Uterus (tissue), 2 donors: ENCODE measurements around the gene PLXNB3.

Experiments used
- POLR2A ChIP-seq, 2 donors: fragments of 450-650 bp; IDR thresholded peaks; one replicate each; pipeline ENCODE4 v1.6.1; 2016; ENCODE audit warnings: antibody characterized with exemption in 2 of 2, mild to moderate bottlenecking in 1 of 2, moderate library complexity in 1 of 2
- TF ChIP-seq, protein P1 (sequence below), 4 experiments: fragments of 200-600 bp in 2 of 4; fragments of 450-650 bp in 2 of 4; sonication (generic) in 2 of 4; IDR thresholded peaks; one replicate each; pipeline ENCODE4 v1.5.1; 2016 to 2019; ENCODE audit warnings: antibody characterized with exemption in 4 of 4, mild to moderate bottlenecking in 2 of 4, moderate library complexity in 1 of 4

DNA sequence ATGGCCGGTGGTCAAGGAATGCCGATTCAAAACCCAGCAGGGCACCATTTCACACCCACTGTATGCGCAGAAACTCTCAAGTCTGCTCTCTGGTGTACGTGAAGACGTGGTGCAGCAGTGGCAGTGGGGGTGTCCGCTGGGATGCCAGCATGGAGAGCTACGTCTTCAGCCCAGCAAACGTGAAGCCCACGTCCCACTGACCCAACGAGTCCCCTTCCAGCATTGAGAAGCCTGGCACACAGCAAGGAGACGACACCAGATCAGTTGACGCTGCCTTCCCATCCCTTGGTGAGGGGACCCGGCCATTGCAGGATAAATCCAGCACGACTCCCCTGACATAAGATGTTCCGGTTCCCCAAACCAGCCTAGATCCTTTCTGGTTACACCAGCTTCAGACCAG lies 2.2 kb upstream of the PLXNB3 start:
- TF ChIP-seq, protein P1, sequence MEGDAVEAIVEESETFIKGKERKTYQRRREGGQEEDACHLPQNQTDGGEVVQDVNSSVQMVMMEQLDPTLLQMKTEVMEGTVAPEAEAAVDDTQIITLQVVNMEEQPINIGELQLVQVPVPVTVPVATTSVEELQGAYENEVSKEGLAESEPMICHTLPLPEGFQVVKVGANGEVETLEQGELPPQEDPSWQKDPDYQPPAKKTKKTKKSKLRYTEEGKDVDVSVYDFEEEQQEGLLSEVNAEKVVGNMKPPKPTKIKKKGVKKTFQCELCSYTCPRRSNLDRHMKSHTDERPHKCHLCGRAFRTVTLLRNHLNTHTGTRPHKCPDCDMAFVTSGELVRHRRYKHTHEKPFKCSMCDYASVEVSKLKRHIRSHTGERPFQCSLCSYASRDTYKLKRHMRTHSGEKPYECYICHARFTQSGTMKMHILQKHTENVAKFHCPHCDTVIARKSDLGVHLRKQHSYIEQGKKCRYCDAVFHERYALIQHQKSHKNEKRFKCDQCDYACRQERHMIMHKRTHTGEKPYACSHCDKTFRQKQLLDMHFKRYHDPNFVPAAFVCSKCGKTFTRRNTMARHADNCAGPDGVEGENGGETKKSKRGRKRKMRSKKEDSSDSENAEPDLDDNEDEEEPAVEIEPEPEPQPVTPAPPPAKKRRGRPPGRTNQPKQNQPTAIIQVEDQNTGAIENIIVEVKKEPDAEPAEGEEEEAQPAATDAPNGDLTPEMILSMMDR (IDR thresholded peaks at IDR 0.05): no peak
- TF ChIP-seq POLR2A (IDR thresholded peaks at IDR 0.05): no peak
